ENCODE measurements around the gene ADSS1. TPM values are rescaled to one million over a fixed set of nuclear protein-coding genes. Genes with fewer than 3 reads are reported as not detected.

The ADSS1 gene
- polyA plus RNA-seq, 1 of the 3 experiments (the other 2 are of a cell fraction): 14.3 TPM

GRCh38 chr14:104788161-104788818, 64.3 kb downstream of the ADSS1 start:
- TF ChIP-seq FOSL2 (IDR thresholded peaks at IDR 0.05; ENCODE audit: borderline replicate concordance, low read depth): no peak
- TF ChIP-seq EP300 (IDR thresholded peaks at IDR 0.05; ENCODE audit: borderline replicate concordance in 1 of 2, low read depth in 1 of 2, low read length in 1 of 2): no peak
- TF ChIP-seq TAF1 (IDR thresholded peaks at IDR 0.05; ENCODE audit: borderline replicate concordance, low read depth, low read length): no peak
- TF ChIP-seq YY1 (IDR thresholded peaks at IDR 0.05; ENCODE audit: low read depth): no peak
- TF ChIP-seq MXI1 (IDR thresholded peaks at IDR 0.05; ENCODE audit: low read depth, low read length): no peak
- TF ChIP-seq RXRA (IDR thresholded peaks at IDR 0.05; ENCODE audit: borderline replicate concordance, low read depth): no peak
- H3K36me3 ChIP-seq (replicated peaks in 1 of 2; ENCODE audit: control insufficient read depth in 1 of 2, insufficient read depth in 2 of 2, low read length in 1 of 2): peaks cover 0 to 41% of the 10 kb centered on the region in 2 experiments
- peaks cover 81% of the 10 kb centered on the region for H3K79me2 ChIP-seq (ENCODE audit: insufficient read depth)
- H2AFZ ChIP-seq (ENCODE audit: low read depth): no peak overlapping the region
- CTCF ChIA-PET: interaction anchor here (0.9 to 6.3 kb wide), 3 partner anchors 20 to 65 kb away, joined by 3 to 35 read pairs (median 3); partner anchors contain the start of gene ADSS1
- no peaks in the 10 kb centered on the region for H3K9me3 ChIP-seq
- WGBS (ENCODE audit: low lambda C conversion rate): 97% methylated on average over 6 of the region's 14 CpGs
- POLR2A ChIA-PET: no interaction called here
- H3F3A ChIP-seq (replicated peaks; ENCODE audit: insufficient read depth): no peaks in the 10 kb centered on the region
- no peak overlapping the region for H3K9ac ChIP-seq
- no peak overlapping the region for H3K4me3 ChIP-seq (ENCODE audit: low read depth in 2 of 2, low read length in 1 of 2)
- no peak overlapping the region for H3K27ac ChIP-seq (ENCODE audit: low read depth in 2 of 2, low read length in 1 of 2)
- no peaks in the 10 kb centered on the region for H3K27me3 ChIP-seq (ENCODE audit: insufficient read depth)
- no peak overlapping the region for H3K4me2 ChIP-seq
- peaks cover 83% of the 10 kb centered on the region for H4K20me1 ChIP-seq (ENCODE audit: insufficient read depth)
- peaks cover 0 to 7% of the 10 kb centered on the region in 2 experiments; a peak in 1 of 4 replicates for H3K4me1 ChIP-seq (ENCODE audit: control insufficient read depth in 1 of 2, insufficient read depth in 2 of 2, low read depth in 1 of 2, low read length in 1 of 2)
- no peak for DNase-seq
- H3K9me2 ChIP-seq: no peaks in the 10 kb centered on the region

GRCh38 chr14:104788873-104789663, 65.0 kb downstream of the ADSS1 start:
- POLR2A ChIA-PET: interaction anchor here (0.5 kb wide), 1 partner anchor 37 kb away, joined by 3 read pairs; no protein-coding TSS in a partner anchor
- Histone ChIP-seq H3K9me2 (no peaks in the 10 kb centered on the region), H3K9ac (no peak overlapping the region), H3K27ac (ENCODE audit: low read depth in 2 of 2, low read length in 1 of 2) (no peak overlapping the region), H3F3A (replicated peaks; ENCODE audit: insufficient read depth) (no peaks in the 10 kb centered on the region), H3K4me2 (no peak overlapping the region), H4K20me1 (ENCODE audit: insufficient read depth) (peaks cover 85% of the 10 kb centered on the region), H3K79me2 (ENCODE audit: insufficient read depth) (peaks cover 89% of the 10 kb centered on the region), H2AFZ (ENCODE audit: low read depth) (no peak overlapping the region), H3K36me3 (replicated peaks in 1 of 2; ENCODE audit: control insufficient read depth in 1 of 2, insufficient read depth in 2 of 2, low read length in 1 of 2) (peaks cover 0 to 40% of the 10 kb centered on the region in 2 experiments), H3K4me1 (ENCODE audit: control insufficient read depth in 1 of 2, insufficient read depth in 2 of 2, low read depth in 1 of 2, low read length in 1 of 2) (peaks cover 4 to 15% of the 10 kb centered on the region in 2 experiments; a peak in 3 of 4 replicates), H3K9me3 (no peaks in the 10 kb centered on the region), H3K27me3 (ENCODE audit: insufficient read depth) (no peaks in the 10 kb centered on the region), H3K4me3 (ENCODE audit: low read depth in 2 of 2, low read length in 1 of 2) (no peak overlapping the region)
- no peak for DNase-seq
- WGBS (ENCODE audit: low lambda C conversion rate): 93% methylated on average over 33 of the region's 39 CpGs
- TF ChIP-seq FOSL2 (IDR thresholded peaks at IDR 0.05; ENCODE audit: borderline replicate concordance, low read depth): no peak
- no peak for TF ChIP-seq RCOR1 (IDR thresholded peaks at IDR 0.05; ENCODE audit: low read length)
- TF ChIP-seq EP300 (IDR thresholded peaks at IDR 0.05; ENCODE audit: borderline replicate concordance in 1 of 2, low read depth in 1 of 2, low read length in 1 of 2): no peak
- TF ChIP-seq TAF1 (IDR thresholded peaks at IDR 0.05; ENCODE audit: borderline replicate concordance, low read depth, low read length): no peak
- no peak for TF ChIP-seq USF1 (IDR thresholded peaks at IDR 0.05; ENCODE audit: borderline replicate concordance, low read depth)
- TF ChIP-seq MXI1 (IDR thresholded peaks at IDR 0.05; ENCODE audit: low read depth, low read length): no peak
- TF ChIP-seq GATA2 (CRISPR knock-in tag; IDR thresholded peaks at IDR 0.05): no peak
- TF ChIP-seq CTCF (IDR thresholded peaks at IDR 0.05): no peak
- no peak for TF ChIP-seq JUND (IDR thresholded peaks at IDR 0.05)
- TF ChIP-seq GABPA (IDR thresholded peaks at IDR 0.05; ENCODE audit: low read depth): no peak
- no peak for TF ChIP-seq RFX5 (IDR thresholded peaks at IDR 0.05; ENCODE audit: low read length)
- no peak for TF ChIP-seq YY1 (IDR thresholded peaks at IDR 0.05; ENCODE audit: low read depth)
- no peak for TF ChIP-seq IRF3 (IDR thresholded peaks at IDR 0.05; ENCODE audit: low read depth, low read length)
- no peak for TF ChIP-seq POLR2AphosphoS5 (IDR thresholded peaks at IDR 0.05; ENCODE audit: low read depth, low read length)
- CTCF ChIA-PET: interaction anchor here (0.6 to 6.3 kb wide), 4 partner anchors 20 to 64 kb away, joined by 3 to 35 read pairs (median 3); no protein-coding TSS in a partner anchor

Data from SK-N-SH (cell line).